Type B pancreatic cell (in vitro differentiated cells): ENCODE measurements around the gene PIEZO2. TPM values are rescaled to one million over a fixed set of nuclear protein-coding genes. Genes with fewer than 3 reads are reported as not detected.
"Not testable (repeated sequence)": the region's sequence is repeated elsewhere in the genome, so short reads cannot be mapped to it uniquely, and the experiment has no call there.

Source experiments
- DNase-seq: peaks from one replicate; pipeline ENCODE4 v3.0.0; 2021; ENCODE audit warnings: mixed read lengths; ENCODE audit not compliant: unreplicated experiment; ENCODE audit errors: extremely low spot score
- H3K27ac Mint-ChIP-seq: 2 replicates; pipeline ENCODE4 v1.8.0; 2021; ENCODE audit warnings: mild to moderate bottlenecking, mixed read lengths
- H3K27me3 Mint-ChIP-seq: 2 replicates; pipeline ENCODE4 v1.8.0; 2021; ENCODE audit warnings: mixed read lengths
- H3K36me3 Mint-ChIP-seq: 2 replicates; pipeline ENCODE4 v1.8.0; 2021; ENCODE audit warnings: mixed read lengths
- H3K4me1 Mint-ChIP-seq: one replicate; pipeline ENCODE4 v1.8.0; 2021; ENCODE audit warnings: mixed read lengths; ENCODE audit not compliant: unreplicated experiment
- H3K4me3 Mint-ChIP-seq: 2 replicates; pipeline ENCODE4 v1.8.0; 2021; ENCODE audit warnings: mild to moderate bottlenecking, mixed read lengths
- H3K9me3 Mint-ChIP-seq: 2 replicates; pipeline ENCODE4 v1.8.0; 2021; ENCODE audit warnings: mixed read lengths
- long read RNA-seq: library from polyadenylated mRNA; unstranded; transcript quantifications from one replicate; pipeline ENCODE4 v2.0.0, GENCODE V29; 2020
- total RNA-seq: library from RNA; stranded (reverse); gene quantifications from 2 replicates; pipeline ENCODE4 v1.2.1, GENCODE V29; 2021; ENCODE audit warnings: low replicate concordance
- TF ChIP-seq, protein P1 (sequence below): fragments of 200-600 bp; sonication (generic); conservative IDR thresholded peaks from 2 replicates; pipeline ENCODE4 v1.5.0; 2021; ENCODE audit warnings: antibody characterized with exemption, mild to moderate bottlenecking

Gene PIEZO2
- 21.8 and 38.8 TPM in 2 replicates for total RNA-seq
- long read RNA-seq, partial matches to known transcripts = 17 of 22 reads
- long read RNA-seq, other reads (novel, unspliced or antisense) = 5 of 22 reads

DNA sequence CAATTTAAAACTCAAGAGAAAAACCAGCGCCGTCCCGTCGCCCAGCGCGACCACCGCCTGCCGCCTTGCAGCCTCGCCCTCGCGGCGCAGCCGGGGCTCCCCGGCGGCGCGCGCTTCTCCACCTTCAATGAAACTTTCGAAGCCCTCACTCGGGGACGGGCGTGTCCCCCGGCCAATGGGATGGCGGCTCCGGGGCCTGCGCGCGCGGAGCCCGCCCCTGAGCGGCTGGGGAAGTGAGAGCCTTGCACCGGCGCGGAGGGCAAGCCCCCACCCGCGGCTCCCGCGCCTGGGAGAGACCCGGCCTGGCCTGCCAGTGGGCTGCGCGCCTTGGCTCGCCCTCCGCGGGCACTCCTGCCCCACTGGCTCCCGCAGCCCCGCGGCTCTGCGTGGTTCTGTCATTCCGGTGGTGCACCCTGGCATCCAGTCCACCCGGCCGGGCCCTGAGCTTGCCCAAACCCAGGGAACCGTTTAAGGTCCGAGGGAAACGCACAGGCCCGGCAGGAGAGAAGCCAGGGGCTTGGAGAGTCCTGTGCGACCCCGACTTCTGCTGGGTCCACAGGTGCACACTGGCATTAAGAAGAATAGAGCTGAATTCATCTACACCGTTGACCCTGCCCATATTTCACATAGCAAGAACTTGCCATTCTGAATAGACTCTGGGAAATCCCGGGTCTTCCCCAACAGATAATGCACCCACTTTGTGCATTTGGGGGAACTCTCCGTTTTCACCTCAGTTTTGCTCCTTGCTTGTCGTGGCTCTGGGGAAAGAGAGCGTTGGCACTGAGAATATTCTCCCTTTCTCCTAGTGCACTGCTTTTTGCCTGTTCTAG is at the start of gene PIEZO2:
PIEZO2 (minus strand) TSS at position 129 of the 830 bp plus-strand sequence. CDS start 981 bp downstream, outside the sequence.
- Mint-ChIP-seq H3K27ac (peak within 1 kb of the TSS; percentile 14), H3K27me3 (peaks cover 56% of the 10 kb centered on the region), H3K4me3 (peak within 1 kb of the TSS; percentile 84), H3K9me3 (no peaks in the 10 kb centered on the region), H3K36me3 (peaks cover 3% of the 10 kb centered on the region), H3K4me1 (peaks cover 22% of the 10 kb centered on the region)
- TF ChIP-seq, protein P1, sequence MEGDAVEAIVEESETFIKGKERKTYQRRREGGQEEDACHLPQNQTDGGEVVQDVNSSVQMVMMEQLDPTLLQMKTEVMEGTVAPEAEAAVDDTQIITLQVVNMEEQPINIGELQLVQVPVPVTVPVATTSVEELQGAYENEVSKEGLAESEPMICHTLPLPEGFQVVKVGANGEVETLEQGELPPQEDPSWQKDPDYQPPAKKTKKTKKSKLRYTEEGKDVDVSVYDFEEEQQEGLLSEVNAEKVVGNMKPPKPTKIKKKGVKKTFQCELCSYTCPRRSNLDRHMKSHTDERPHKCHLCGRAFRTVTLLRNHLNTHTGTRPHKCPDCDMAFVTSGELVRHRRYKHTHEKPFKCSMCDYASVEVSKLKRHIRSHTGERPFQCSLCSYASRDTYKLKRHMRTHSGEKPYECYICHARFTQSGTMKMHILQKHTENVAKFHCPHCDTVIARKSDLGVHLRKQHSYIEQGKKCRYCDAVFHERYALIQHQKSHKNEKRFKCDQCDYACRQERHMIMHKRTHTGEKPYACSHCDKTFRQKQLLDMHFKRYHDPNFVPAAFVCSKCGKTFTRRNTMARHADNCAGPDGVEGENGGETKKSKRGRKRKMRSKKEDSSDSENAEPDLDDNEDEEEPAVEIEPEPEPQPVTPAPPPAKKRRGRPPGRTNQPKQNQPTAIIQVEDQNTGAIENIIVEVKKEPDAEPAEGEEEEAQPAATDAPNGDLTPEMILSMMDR = no peak
- DNase-seq = peak; percentile 88

DNA sequence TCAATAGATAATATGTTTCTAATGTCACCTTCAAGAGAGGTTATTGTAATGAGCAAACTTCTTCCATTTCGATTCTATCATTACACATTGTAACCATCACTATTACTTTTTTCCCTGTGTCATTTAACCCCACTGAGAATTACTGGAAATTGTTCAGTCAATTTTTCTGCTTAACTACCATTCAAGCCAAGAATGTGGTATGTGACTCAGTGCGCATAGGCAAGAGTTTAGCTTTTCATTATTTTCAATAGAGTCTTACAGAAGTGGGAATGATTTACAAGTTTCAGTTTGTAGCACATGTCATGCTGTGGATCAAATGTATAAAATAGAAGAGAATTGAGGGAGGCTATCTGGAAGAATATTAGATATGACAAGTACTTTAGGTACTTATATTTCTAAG is 34.3 kb upstream of the PIEZO2 start:
- TF ChIP-seq, protein P1 = no peak
- DNase-seq = no peak
- Mint-ChIP-seq H3K4me3 (no peak overlapping the region), H3K9me3 (no peaks in the 10 kb centered on the region), H3K27me3 (no peaks in the 10 kb centered on the region), H3K4me1 (peaks cover 4% of the 10 kb centered on the region), H3K36me3 (no peaks in the 10 kb centered on the region), H3K27ac (no peak overlapping the region)

DNA sequence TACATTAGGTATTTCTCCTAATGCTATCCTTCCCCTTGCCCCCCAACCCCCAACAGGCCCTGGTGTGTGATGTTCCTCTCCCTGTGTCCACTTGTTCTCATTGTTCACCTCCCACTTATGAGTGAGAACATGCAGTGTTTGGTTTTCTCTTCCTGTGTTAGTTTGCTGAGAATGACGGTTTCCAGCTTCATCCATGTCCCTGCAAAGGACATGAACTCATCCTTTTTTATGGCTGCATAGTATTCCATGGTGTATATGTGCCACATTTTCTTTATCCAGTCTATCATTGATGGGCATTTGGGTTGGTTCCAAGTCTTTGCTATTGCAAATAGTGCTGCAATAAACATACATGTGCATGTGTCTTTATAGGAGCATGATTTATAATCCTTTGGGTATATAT is 32.3 kb upstream of the PIEZO2 start:
- peaks cover 14% of the 10 kb centered on the region for H3K4me1 Mint-ChIP-seq
- not testable (repeated sequence) for H3K9me3 Mint-ChIP-seq

DNA sequence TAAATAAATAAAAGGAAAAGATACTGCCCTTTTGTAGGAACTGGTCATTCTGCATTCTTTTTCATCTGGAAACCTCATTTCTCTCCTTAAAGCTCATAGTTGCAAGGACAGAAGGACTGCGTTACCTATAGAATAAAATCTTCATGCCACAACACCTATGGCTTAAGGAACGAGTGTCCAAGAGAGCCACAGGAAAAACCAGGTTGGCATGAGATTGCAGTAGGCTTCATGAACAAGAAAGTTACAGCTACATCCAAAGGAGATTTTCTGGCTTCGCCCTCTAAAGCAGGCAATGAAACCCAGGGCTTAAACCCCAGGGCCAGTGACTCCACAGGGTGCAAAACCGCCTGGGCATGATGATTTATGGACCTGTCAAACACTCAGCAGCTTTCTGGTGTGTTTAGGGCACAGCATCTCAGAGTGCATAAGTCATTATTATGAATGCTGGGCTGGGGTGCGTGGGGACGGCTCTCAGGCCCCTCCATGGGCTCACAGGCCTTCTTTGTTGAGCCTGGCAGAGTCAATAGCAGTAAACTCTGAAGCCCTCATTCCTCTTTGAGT is 30.7 kb upstream of the PIEZO2 start:
- no peaks in the 10 kb centered on the region for H3K9me3 Mint-ChIP-seq
- H3K27ac Mint-ChIP-seq = no peak overlapping the region
- H3K36me3 Mint-ChIP-seq = no peaks in the 10 kb centered on the region
- H3K4me1 Mint-ChIP-seq = peaks cover 18% of the 10 kb centered on the region
- H3K4me3 Mint-ChIP-seq = no peak overlapping the region
- no peaks in the 10 kb centered on the region for H3K27me3 Mint-ChIP-seq
- TF ChIP-seq, protein P1 = no peak
- no peak for DNase-seq

More for the DNA sequence above, 32.3 kb upstream of the PIEZO2 start:
- not testable (repeated sequence) for DNase-seq, H3K27me3 Mint-ChIP-seq, H3K36me3 Mint-ChIP-seq, H3K4me3 Mint-ChIP-seq, H3K27ac Mint-ChIP-seq

DNA sequence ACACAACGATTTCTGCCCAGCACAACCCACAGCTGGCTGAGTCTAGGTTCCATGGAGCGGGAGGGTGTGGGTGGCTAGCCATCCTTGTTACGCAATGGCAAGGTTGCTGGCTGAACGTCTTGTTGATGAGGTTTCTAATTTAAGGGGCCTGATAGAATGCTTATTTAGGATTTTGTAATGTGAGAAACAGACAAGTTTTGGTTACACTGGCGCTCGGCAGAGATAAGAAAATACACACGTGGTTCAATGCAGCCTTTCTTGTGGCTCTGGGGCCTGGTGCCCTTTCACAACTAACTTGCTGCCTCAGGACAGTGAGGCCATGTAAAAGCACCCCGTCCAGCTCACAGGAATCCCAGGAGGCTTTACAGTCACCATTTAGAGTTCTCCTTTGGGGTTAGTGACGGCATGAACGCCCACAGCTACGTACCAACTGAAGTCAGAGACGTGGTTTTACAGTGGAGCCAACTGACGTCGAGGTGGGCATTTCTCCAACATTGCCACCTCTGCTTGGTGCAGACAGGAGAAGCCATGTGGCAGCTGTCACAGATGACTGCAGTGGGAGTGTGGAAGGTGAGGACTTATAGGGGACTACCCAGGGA is 29.7 kb upstream of the PIEZO2 start:
- Mint-ChIP-seq H3K27ac (no peak overlapping the region), H3K9me3 (no peaks in the 10 kb centered on the region), H3K27me3 (no peaks in the 10 kb centered on the region), H3K4me1 (peaks cover 18% of the 10 kb centered on the region), H3K4me3 (no peak overlapping the region), H3K36me3 (no peaks in the 10 kb centered on the region)
- no peak for DNase-seq
- TF ChIP-seq, protein P1 = no peak

DNA sequence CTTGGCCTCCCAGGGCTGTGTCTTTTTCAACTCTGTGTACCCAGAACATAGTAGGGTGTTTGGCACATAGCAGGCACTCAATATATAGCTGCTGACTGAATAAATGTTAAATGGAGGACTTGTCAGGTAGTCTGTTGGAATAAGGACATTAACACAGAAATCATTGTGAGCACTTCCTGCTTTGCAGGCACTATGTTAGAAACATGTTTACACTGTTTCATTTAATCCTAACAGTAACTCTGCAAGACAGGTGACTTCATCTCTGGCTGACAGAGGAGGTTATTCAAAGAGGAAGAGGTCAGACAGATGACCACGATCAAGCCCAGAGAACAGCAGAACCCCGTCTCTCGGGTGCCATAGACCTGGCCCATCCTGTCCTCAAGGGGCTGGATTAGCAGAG is 28.0 kb upstream of the PIEZO2 start:
- Mint-ChIP-seq H3K36me3 (no peaks in the 10 kb centered on the region), H3K27me3 (no peaks in the 10 kb centered on the region), H3K9me3 (no peaks in the 10 kb centered on the region), H3K27ac (no peak overlapping the region), H3K4me3 (no peak overlapping the region), H3K4me1 (peaks cover 18% of the 10 kb centered on the region)
- TF ChIP-seq, protein P1 = no peak
- DNase-seq = no peak
